Gastroesophageal sphincter (tissue), 3 donors: ENCODE data around the gene XXYLT1.

Source experiments
- CTCF ChIP-seq, 4 experiments: fragments of 200-600 bp in 2 of 4; fragments of 450-650 bp in 2 of 4; sonication (generic) in 1 of 4; IDR thresholded peaks; one replicate each; pipeline ENCODE4 v1.5.1; 2017 to 2019; ENCODE audit warnings: antibody characterized with exemption in 4 of 4, mild to moderate bottlenecking in 2 of 4, moderate library complexity in 2 of 4
- POLR2A ChIP-seq, 2 donors: fragments of 450-650 bp; IDR thresholded peaks; one replicate each; pipeline ENCODE4 v1.6.1; 2017; ENCODE audit warnings: antibody characterized with exemption in 2 of 2, mild to moderate bottlenecking in 2 of 2, moderate library complexity in 1 of 2
- POLR2AphosphoS5 ChIP-seq: sonication (generic); formaldehyde crosslinking; IDR thresholded peaks from one replicate; pipeline ENCODE4 v1.6.1; 2017; ENCODE audit warnings: antibody characterized with exemption

GRCh38 chr3:195176776-195177175 is 94.2 kb downstream of the XXYLT1 start:
- no peak for TF ChIP-seq CTCF (IDR thresholded peaks at IDR 0.05)
- TF ChIP-seq POLR2AphosphoS5: no peak
- no peak for TF ChIP-seq POLR2A (IDR thresholded peaks at IDR 0.05)
